ENCODE measurements around the gene ASIC3. TPM values are rescaled to one million over a fixed set of nuclear protein-coding genes. Genes with fewer than 3 reads are reported as not detected.

Gene ASIC3
- total RNA-seq, 1 experiment from 2014 or later, result 13.6 TPM

- peaks cover 24% of the 10 kb centered on the region for H3K4me1 Mint-ChIP-seq (ENCODE audit: low read depth, unreplicated experiment)
- H3K27ac Mint-ChIP-seq (ENCODE audit: unreplicated experiment), result peak overlapping the region; percentile 61
- no TSS peak for BruUV-seq (replicated peaks)
- H3K36me3 Mint-ChIP-seq (ENCODE audit: insufficient read depth, unreplicated experiment), result peaks cover 63% of the 10 kb centered on the region
- intact Hi-C loops (cut with micrococcal nuclease; ENCODE audit: unreplicated experiment), result loop anchor here (5.0 kb wide), 1 partner anchor 55 kb away; the partner anchor contains the start of gene ABCB8
- H3K4me3 Mint-ChIP-seq (ENCODE audit: low read depth, unreplicated experiment), result peak overlapping the region; percentile 98
- no peaks in the 10 kb centered on the region for H3K27me3 Mint-ChIP-seq (ENCODE audit: unreplicated experiment)
- CTCF ChIA-PET, result interaction anchor here (1.2 kb wide), 1 partner anchor 54 kb away, joined by 5 read pairs; the partner anchor contains the start of gene ABCB8
- TF ChIP-seq CTCF (IDR thresholded peaks at IDR 0.05; ENCODE audit: unreplicated experiment), result no peak
- H3K9me3 Mint-ChIP-seq (ENCODE audit: low read depth, unreplicated experiment), result no peaks in the 10 kb centered on the region
- DNase-seq, result no peak
Observed at GRCh38 chr7:151082141-151083070, 34.1 kb downstream of the ASIC3 start.

GRCh38 chr7:151083071-151083823 is 34.9 kb downstream of the ASIC3 start, which contains the start of gene TMUB1:
TMUB1 (minus strand) TSS chr7:151083493; CDS start chr7:151082563, 930 bp downstream.
- no TSS peak for BruUV-seq (replicated peaks)
- Mint-ChIP-seq H3K9me3 (ENCODE audit: low read depth, unreplicated experiment) (no peaks in the 10 kb centered on the region), H3K27me3 (ENCODE audit: unreplicated experiment) (no peaks in the 10 kb centered on the region), H3K4me3 (ENCODE audit: low read depth, unreplicated experiment) (peak within 1 kb of the TSS; percentile 98), H3K4me1 (ENCODE audit: low read depth, unreplicated experiment) (peaks cover 24% of the 10 kb centered on the region), H3K27ac (ENCODE audit: unreplicated experiment) (peak within 1 kb of the TSS; percentile 61), H3K36me3 (ENCODE audit: insufficient read depth, unreplicated experiment) (peaks cover 70% of the 10 kb centered on the region)
- DNase-seq, result peak; percentile 78
- TF ChIP-seq CTCF (IDR thresholded peaks at IDR 0.05; ENCODE audit: unreplicated experiment), result no peak
- CTCF ChIA-PET, result interaction anchor here (0.8 to 1.2 kb wide), 2 partner anchors 27 to 55 kb away, joined by 4 to 5 read pairs; partner anchors contain the start of gene ABCB8
- intact Hi-C loops (cut with micrococcal nuclease; ENCODE audit: unreplicated experiment), result loop anchor here (5.0 kb wide), 1 partner anchor 56 kb away; the partner anchor contains the start of gene ABCB8

GRCh38 chr7:151083824-151084160 is 35.5 kb downstream of the ASIC3 start:
- Mint-ChIP-seq H3K27me3 (ENCODE audit: unreplicated experiment) (no peaks in the 10 kb centered on the region), H3K36me3 (ENCODE audit: insufficient read depth, unreplicated experiment) (peaks cover 71% of the 10 kb centered on the region), H3K9me3 (ENCODE audit: low read depth, unreplicated experiment) (no peaks in the 10 kb centered on the region), H3K4me1 (ENCODE audit: low read depth, unreplicated experiment) (peaks cover 24% of the 10 kb centered on the region), H3K4me3 (ENCODE audit: low read depth, unreplicated experiment) (peak overlapping the region; percentile 98), H3K27ac (ENCODE audit: unreplicated experiment) (no peak overlapping the region)
- CTCF ChIA-PET, result interaction anchor here (0.8 to 1.2 kb wide), 2 partner anchors 27 to 55 kb away, joined by 4 to 5 read pairs; partner anchors contain the start of gene ABCB8
- no peak for TF ChIP-seq CTCF (IDR thresholded peaks at IDR 0.05; ENCODE audit: unreplicated experiment)
- DNase-seq, result no peak
- intact Hi-C loops (cut with micrococcal nuclease; ENCODE audit: unreplicated experiment), result loop anchor here (5.0 kb wide), 1 partner anchor 56 kb away; the partner anchor contains the start of gene ABCB8
- BruUV-seq (replicated peaks), result no TSS peak

- no peak for DNase-seq
- BruUV-seq (replicated peaks), result no TSS peak
- CTCF ChIA-PET, result interaction anchor here (0.6 to 1.2 kb wide), 2 partner anchors 25 to 577 kb away, joined by 3 to 4 read pairs; no protein-coding TSS in a partner anchor
- no peaks in the 10 kb centered on the region for H3K27me3 Mint-ChIP-seq (ENCODE audit: unreplicated experiment)
- peak overlapping the region; percentile 87 for H3K4me3 Mint-ChIP-seq (ENCODE audit: low read depth, unreplicated experiment)
- intact Hi-C loops (cut with micrococcal nuclease; ENCODE audit: unreplicated experiment), result no loop called here
- H3K36me3 Mint-ChIP-seq (ENCODE audit: insufficient read depth, unreplicated experiment), result peaks cover 73% of the 10 kb centered on the region
- TF ChIP-seq CTCF (IDR thresholded peaks at IDR 0.05; ENCODE audit: unreplicated experiment), result no peak
- no peaks in the 10 kb centered on the region for H3K9me3 Mint-ChIP-seq (ENCODE audit: low read depth, unreplicated experiment)
- H3K4me1 Mint-ChIP-seq (ENCODE audit: low read depth, unreplicated experiment), result peaks cover 38% of the 10 kb centered on the region
- H3K27ac Mint-ChIP-seq (ENCODE audit: unreplicated experiment), result peak overlapping the region; percentile 6
Observed at GRCh38 chr7:151085329-151085690, 37.0 kb downstream of the ASIC3 start.
